Mesenchymal stem cell (in vitro differentiated cells and primary cell): Measurements from ENCODE around the gene RPS6KA2.

Experiments
- DNase-seq: peaks from one replicate; pipeline ENCODE4 v3.0.0-alpha.2; 2013
- H2AFZ ChIP-seq: one replicate; pipeline ENCODE4 v1.6.1; 2013; ENCODE audit warnings: low read depth, mild to moderate bottlenecking, control low read depth, inconsistent platforms, low read length, moderate library complexity
- H2AK5ac ChIP-seq: 2 replicates; pipeline ENCODE4 v1.6.1; 2013; ENCODE audit warnings: low read length, moderate library complexity, mild to moderate bottlenecking, inconsistent platforms; ENCODE audit not compliant: severe bottlenecking
- H2BK120ac ChIP-seq: one replicate; pipeline ENCODE4 v1.6.1; 2013; ENCODE audit warnings: low read depth, mild to moderate bottlenecking, inconsistent platforms, low read length, moderate library complexity
- H2BK12ac ChIP-seq, 2 experiments: one replicate each; pipeline ENCODE4 v1.6.1; 2013; ENCODE audit warnings: inconsistent platforms in 2 of 2, low read length in 2 of 2, mild to moderate bottlenecking in 2 of 2, moderate library complexity in 2 of 2, control low read depth in 1 of 2
- H2BK15ac ChIP-seq: one replicate; pipeline ENCODE4 v1.6.1; 2013; ENCODE audit warnings: mild to moderate bottlenecking, low read depth, inconsistent platforms; ENCODE audit not compliant: poor library complexity, severe bottlenecking
- H2BK5ac ChIP-seq: 2 replicates; pipeline ENCODE4 v1.6.1; 2013; ENCODE audit warnings: low read depth, mild to moderate bottlenecking, low read length, control low read depth, inconsistent platforms; ENCODE audit not compliant: poor library complexity, severe bottlenecking
- H3K14ac ChIP-seq, 2 experiments: one replicate each; pipeline ENCODE4 v1.6.1; 2013; ENCODE audit warnings: inconsistent platforms in 2 of 2, low read length in 2 of 2, control low read depth in 1 of 2, mild to moderate bottlenecking in 1 of 2, moderate library complexity in 1 of 2
- H3K18ac ChIP-seq, 2 experiments: one replicate each; pipeline ENCODE4 v1.6.1; 2013; ENCODE audit warnings: inconsistent platforms in 2 of 2, low read length in 2 of 2, control low read depth in 1 of 2, low read depth in 1 of 2, mild to moderate bottlenecking in 1 of 2
- H3K23ac ChIP-seq, 2 experiments: one replicate each; pipeline ENCODE4 v1.6.1; 2013; ENCODE audit warnings: inconsistent platforms in 2 of 2, low read length in 2 of 2, mild to moderate bottlenecking in 2 of 2, moderate library complexity in 2 of 2, control low read depth in 1 of 2
- H3K27ac ChIP-seq: 2 replicates; pipeline ENCODE4 v1.5.1; 2013; ENCODE audit warnings: mild to moderate bottlenecking, moderate library complexity, low read length, control low read depth, inconsistent platforms; ENCODE audit not compliant: poor library complexity, severe bottlenecking
- H3K27me3 ChIP-seq, 2 experiments: 2 replicates each; pipeline versions ENCODE4 v1.6.1 to v1.7.0; 2013; ENCODE audit warnings: low read length in 2 of 2, mild to moderate bottlenecking in 2 of 2, moderate library complexity in 2 of 2, control low read depth in 1 of 2, inconsistent platforms in 1 of 2; ENCODE audit not compliant: control insufficient read depth in 1 of 2, insufficient read depth in 1 of 2
- H3K36me3 ChIP-seq, 2 experiments: 2 replicates each; pipeline versions ENCODE4 v1.6.1 to v1.7.0; 2013; ENCODE audit warnings: low read length in 2 of 2, control low read depth in 1 of 2, inconsistent platforms in 1 of 2, low read depth in 1 of 2, mild to moderate bottlenecking in 1 of 2; ENCODE audit not compliant: insufficient read depth in 2 of 2, control insufficient read depth in 1 of 2
- H3K4ac ChIP-seq, 2 experiments: one replicate each; pipeline ENCODE4 v1.6.1; 2013; ENCODE audit warnings: inconsistent platforms in 2 of 2, low read length in 2 of 2, mild to moderate bottlenecking in 2 of 2, moderate library complexity in 2 of 2, control low read depth in 1 of 2, low read depth in 1 of 2
- H3K4me1 ChIP-seq: 2 replicates; pipeline ENCODE4 v1.6.1; 2013; ENCODE audit warnings: low read depth, low read length, control low read depth; ENCODE audit not compliant: control insufficient read depth, insufficient read depth
- H3K4me2 ChIP-seq: 2 replicates; pipeline ENCODE4 v1.6.1; 2013; ENCODE audit warnings: low read length, mild to moderate bottlenecking, inconsistent platforms; ENCODE audit not compliant: poor library complexity, severe bottlenecking
- H3K4me3 ChIP-seq, 2 experiments: 2 replicates each; pipeline versions ENCODE4 v1.5.1 to v1.7.0; 2013; ENCODE audit warnings: low read length in 2 of 2, mild to moderate bottlenecking in 2 of 2, control low read depth in 1 of 2, low read depth in 1 of 2; ENCODE audit not compliant: insufficient read depth in 1 of 2
- H3K79me1 ChIP-seq: replicated peaks from 2 replicates; pipeline ENCODE4 v1.6.1; 2013; ENCODE audit warnings: mild to moderate bottlenecking, control low read depth, low read length, inconsistent platforms; ENCODE audit not compliant: poor library complexity, severe bottlenecking
- H3K9ac ChIP-seq: 2 replicates; pipeline ENCODE4 v1.7.0; 2013; ENCODE audit warnings: mild to moderate bottlenecking, low read length, moderate library complexity
- H3K9me3 ChIP-seq: 2 replicates; pipeline ENCODE4 v1.7.0; 2013; ENCODE audit warnings: mild to moderate bottlenecking, low read length; ENCODE audit not compliant: control insufficient read depth
- H4K8ac ChIP-seq: one replicate; pipeline ENCODE4 v1.6.1; 2013; ENCODE audit warnings: inconsistent platforms, mild to moderate bottlenecking, low read length, moderate library complexity
- H4K91ac ChIP-seq: one replicate; pipeline ENCODE4 v1.6.1; 2013; ENCODE audit warnings: mild to moderate bottlenecking, low read length, inconsistent platforms
- WGBS: methylation state at CpG from one replicate; pipeline ENCODE4 v1.1.7; 2013; ENCODE audit warnings: mixed read lengths; 5-methylcytosine and 5-hydroxymethylcytosine counted together

Gene RPS6KA2

GRCh38 chr6:166672624-166673206 is 45.7 kb upstream of the RPS6KA2 start:
- Histone ChIP-seq H3K79me1 (no peaks in the 10 kb centered on the region), H2BK5ac (no peak overlapping the region), H3K4ac (no peak overlapping the region), H4K8ac (no peak overlapping the region), H2AFZ (no peak overlapping the region), H3K14ac (peak overlapping the region in 1 of 2 experiments; percentile 74), H2BK12ac (peak overlapping the region in 1 of 2 experiments; percentile 10), H2BK15ac (no peak overlapping the region), H2BK120ac (no peak overlapping the region), H3K9ac (no peak overlapping the region), H3K18ac (peak overlapping the region in 1 of 2 experiments; percentile 64), H3K36me3 (peaks cover 0 to 5% of the 10 kb centered on the region in 2 experiments), H3K4me1 (no peaks in the 10 kb centered on the region), H3K4me3 (no peak overlapping the region), H3K23ac (peak overlapping the region in 1 of 2 experiments; percentile 41), H2AK5ac (no peak overlapping the region), H3K27me3 (peaks cover 45 to 65% of the 10 kb centered on the region in 2 experiments), H4K91ac (no peak overlapping the region), H3K27ac (no peak overlapping the region), H3K9me3 (peaks cover 4% of the 10 kb centered on the region), H3K4me2 (no peak overlapping the region)
- WGBS = 78% methylated on average over 14 of the region's 14 CpGs
- no peak for DNase-seq

GRCh38 chr6:166672146-166672545 is 45.1 kb upstream of the RPS6KA2 start:
- Histone ChIP-seq H2BK120ac (no peak overlapping the region), H2BK15ac (no peak overlapping the region), H3K9ac (no peak overlapping the region), H2AK5ac (no peak overlapping the region), H2AFZ (no peak overlapping the region), H3K9me3 (peaks cover 4% of the 10 kb centered on the region), H3K23ac (no peak overlapping the region), H3K4me1 (no peaks in the 10 kb centered on the region), H4K91ac (no peak overlapping the region), H3K4me3 (no peak overlapping the region), H3K4ac (no peak overlapping the region), H3K14ac (no peak overlapping the region), H3K79me1 (no peaks in the 10 kb centered on the region), H2BK12ac (no peak overlapping the region), H3K4me2 (no peak overlapping the region), H3K27ac (no peak overlapping the region), H2BK5ac (no peak overlapping the region), H3K27me3 (peaks cover 46 to 71% of the 10 kb centered on the region in 2 experiments), H3K18ac (no peak overlapping the region), H4K8ac (no peak overlapping the region), H3K36me3 (peaks cover 0 to 5% of the 10 kb centered on the region in 2 experiments)
- WGBS = 76% methylated on average over 12 of the region's 12 CpGs
- no peak for DNase-seq

GRCh38 chr6:166671434-166672081 is 44.5 kb upstream of the RPS6KA2 start:
- no peak overlapping the region for H3K18ac ChIP-seq
- no peak overlapping the region for H2AFZ ChIP-seq
- H2BK5ac ChIP-seq = no peak overlapping the region
- no peak overlapping the region for H2AK5ac ChIP-seq
- no peak overlapping the region for H2BK15ac ChIP-seq
- peak; percentile 18 for DNase-seq
- H4K8ac ChIP-seq = no peak overlapping the region
- peaks cover 4% of the 10 kb centered on the region for H3K9me3 ChIP-seq
- H3K14ac ChIP-seq = no peak overlapping the region
- H3K4ac ChIP-seq = no peak overlapping the region
- no peak overlapping the region for H2BK120ac ChIP-seq
- H3K23ac ChIP-seq = no peak overlapping the region
- no peak overlapping the region for H2BK12ac ChIP-seq
- peaks cover 0 to 5% of the 10 kb centered on the region in 2 experiments for H3K36me3 ChIP-seq
- H3K4me2 ChIP-seq = no peak overlapping the region
- no peaks in the 10 kb centered on the region for H3K79me1 ChIP-seq
- no peak overlapping the region for H3K27ac ChIP-seq
- peaks cover 51 to 71% of the 10 kb centered on the region in 2 experiments for H3K27me3 ChIP-seq
- WGBS = 47% methylated on average over 13 of the region's 13 CpGs
- H3K9ac ChIP-seq = no peak overlapping the region
- H4K91ac ChIP-seq = no peak overlapping the region
- H3K4me1 ChIP-seq = no peaks in the 10 kb centered on the region
- H3K4me3 ChIP-seq = no peak overlapping the region

GRCh38 chr6:166670894-166671293 is 43.8 kb upstream of the RPS6KA2 start:
- Histone ChIP-seq H3K27me3 (peaks cover 52 to 74% of the 10 kb centered on the region in 2 experiments), H3K9ac (no peak overlapping the region), H3K18ac (no peak overlapping the region), H3K23ac (no peak overlapping the region), H4K8ac (no peak overlapping the region), H3K9me3 (peaks cover 4% of the 10 kb centered on the region), H4K91ac (no peak overlapping the region), H3K4me1 (no peaks in the 10 kb centered on the region), H2AK5ac (no peak overlapping the region), H3K36me3 (peaks cover 0 to 5% of the 10 kb centered on the region in 2 experiments), H2BK15ac (no peak overlapping the region), H2BK12ac (no peak overlapping the region), H3K27ac (no peak overlapping the region), H3K4me3 (no peak overlapping the region), H3K79me1 (no peaks in the 10 kb centered on the region), H2BK5ac (no peak overlapping the region), H3K4ac (no peak overlapping the region), H2AFZ (no peak overlapping the region), H3K14ac (no peak overlapping the region), H2BK120ac (no peak overlapping the region), H3K4me2 (no peak overlapping the region)
- WGBS = 87% methylated on average over 5 of the region's 5 CpGs
- DNase-seq = no peak
